ENCODE measurements around the gene CCL18. TPM values are rescaled to one million over a fixed set of nuclear protein-coding genes. Genes with fewer than 3 reads are reported as not detected.
A peak's percentile ranks its signal among the peaks of the same experiment; 100 is the strongest.
"Not testable (repeated sequence)": the region's sequence is repeated elsewhere in the genome, so short reads cannot be mapped to it uniquely, and the experiment has no call there.

The CCL18 gene
- total and polyA plus RNA-seq, 5 donors from 2014 or later = not detected

- Histone ChIP-seq H3K4me1 (ENCODE audit: control insufficient read depth, insufficient read depth, low read length, poor library complexity, severe bottlenecking) (no peaks in the 10 kb centered on the region), H3K36me3 (ENCODE audit: control insufficient read depth, insufficient read depth, low read length) (no peaks in the 10 kb centered on the region), H3K9me3 (ENCODE audit: control insufficient read depth in 2 of 2, low read length in 2 of 2) (no peaks in the 10 kb centered on the region), H3K27ac (ENCODE audit: insufficient read depth, low read length, poor library complexity, severe bottlenecking) (no peak overlapping the region), H3K4me3 (ENCODE audit: low read depth, low read length) (no peak overlapping the region), H3K27me3 (ENCODE audit: control insufficient read depth, insufficient read depth, low read length) (peaks cover 3% of the 10 kb centered on the region)
- no peaks in the 10 kb centered on the region for H3K4me1 Mint-ChIP-seq
- no peak overlapping the region for H3K4me3 Mint-ChIP-seq
- no peaks in the 10 kb centered on the region for H3K9me3 Mint-ChIP-seq
- DNase-seq (no peak), ATAC-seq (ENCODE audit: low read depth in 2 of 2) (no peak)
- no peaks in the 10 kb centered on the region for H3K36me3 Mint-ChIP-seq
- peaks cover 37% of the 10 kb centered on the region for H3K27me3 Mint-ChIP-seq
- no peak overlapping the region for H3K27ac Mint-ChIP-seq
Measured at GRCh38 chr17:36106493-36106835, 42.4 kb downstream of the CCL18 start.

- no peaks in the 10 kb centered on the region for H3K36me3 ChIP-seq (ENCODE audit: control insufficient read depth, insufficient read depth, low read length)
- H3K9me3 Mint-ChIP-seq = no peaks in the 10 kb centered on the region
- no peaks in the 10 kb centered on the region for H3K4me1 ChIP-seq (ENCODE audit: control insufficient read depth, insufficient read depth, low read length, poor library complexity, severe bottlenecking)
- H3K4me1 Mint-ChIP-seq = no peaks in the 10 kb centered on the region
- H3K4me3 ChIP-seq (ENCODE audit: low read depth, low read length) = no peak overlapping the region
- no peak overlapping the region for H3K27ac Mint-ChIP-seq
- H3K27me3 Mint-ChIP-seq = peaks cover 35% of the 10 kb centered on the region
- DNase-seq = no peak
- H3K27me3 ChIP-seq (ENCODE audit: control insufficient read depth, insufficient read depth, low read length) = peaks cover 3% of the 10 kb centered on the region
- no peak for ATAC-seq (ENCODE audit: low read depth in 2 of 2)
- no peak overlapping the region for H3K27ac ChIP-seq (ENCODE audit: insufficient read depth, low read length, poor library complexity, severe bottlenecking)
- H3K36me3 Mint-ChIP-seq = no peaks in the 10 kb centered on the region
- no peaks in the 10 kb centered on the region for H3K9me3 ChIP-seq (ENCODE audit: control insufficient read depth in 2 of 2, low read length in 2 of 2)
- H3K4me3 Mint-ChIP-seq = no peak overlapping the region
Measured at GRCh38 chr17:36107660-36108059, 43.6 kb downstream of the CCL18 start.

DNA sequence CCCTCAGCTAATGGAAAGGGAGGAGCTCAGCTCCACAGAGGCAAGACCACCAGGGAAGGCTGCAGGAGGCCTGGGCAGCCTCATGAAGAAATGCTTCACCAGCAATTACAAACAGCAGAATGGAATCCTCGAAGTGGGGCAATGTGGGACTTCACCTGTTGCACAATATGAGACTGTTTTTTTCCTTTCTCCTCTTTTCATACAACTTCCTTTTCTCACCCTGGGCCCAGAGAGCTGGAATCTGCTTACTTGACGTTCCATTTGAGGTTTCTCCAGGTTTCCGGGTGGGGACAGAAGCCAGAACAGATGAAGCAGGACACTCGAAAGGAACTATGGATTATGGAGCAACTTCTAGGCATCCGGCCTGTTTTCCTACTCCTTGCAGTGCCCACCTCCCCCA is 44.2 kb downstream of the CCL18 start:
- not testable (repeated sequence) for H3K9me3 ChIP-seq (ENCODE audit: control insufficient read depth in 2 of 2, low read length in 2 of 2); H3K27ac Mint-ChIP-seq; H3K4me1 ChIP-seq (ENCODE audit: control insufficient read depth, insufficient read depth, low read length, poor library complexity, severe bottlenecking); H3K36me3 Mint-ChIP-seq; H3K36me3 ChIP-seq (ENCODE audit: control insufficient read depth, insufficient read depth, low read length); H3K27me3 ChIP-seq (ENCODE audit: control insufficient read depth, insufficient read depth, low read length); H3K9me3 Mint-ChIP-seq; H3K4me3 Mint-ChIP-seq; DNase-seq; H3K27ac ChIP-seq (ENCODE audit: insufficient read depth, low read length, poor library complexity, severe bottlenecking); ATAC-seq (ENCODE audit: low read depth in 2 of 2); H3K4me1 Mint-ChIP-seq; H3K4me3 ChIP-seq (ENCODE audit: low read depth, low read length)
- peaks cover 32% of the 10 kb centered on the region for H3K27me3 Mint-ChIP-seq

GRCh38 chr17:36111068-36111490 is 47.0 kb downstream of the CCL18 start:
- no peak overlapping the region for H3K4me3 Mint-ChIP-seq
- H3K27me3 Mint-ChIP-seq = peaks cover 20% of the 10 kb centered on the region
- peak overlapping the region in 1 of 3 donors; percentile 2 for H3K27ac Mint-ChIP-seq
- peaks cover 0 to 2% (median 0%) of the 10 kb centered on the region in 7 donors for H3K9me3 Mint-ChIP-seq
- no peak for ATAC-seq (ENCODE audit: low read depth in 2 of 2)
- H3K4me1 Mint-ChIP-seq = no peaks in the 10 kb centered on the region
- Histone ChIP-seq H3K4me3 (ENCODE audit: low read depth, low read length) (no peak overlapping the region), H3K9me3 (ENCODE audit: control insufficient read depth in 2 of 2, low read length in 2 of 2) (no peaks in the 10 kb centered on the region), H3K27me3 (ENCODE audit: control insufficient read depth, insufficient read depth, low read length) (peaks cover 3% of the 10 kb centered on the region), H3K27ac (ENCODE audit: insufficient read depth, low read length, poor library complexity, severe bottlenecking) (no peak overlapping the region), H3K4me1 (ENCODE audit: control insufficient read depth, insufficient read depth, low read length, poor library complexity, severe bottlenecking) (no peaks in the 10 kb centered on the region), H3K36me3 (ENCODE audit: control insufficient read depth, insufficient read depth, low read length) (no peaks in the 10 kb centered on the region)
- H3K36me3 Mint-ChIP-seq = no peaks in the 10 kb centered on the region
- no peak for DNase-seq

GRCh38 chr17:36112572-36112971 is 48.5 kb downstream of the CCL18 start:
- Mint-ChIP-seq H3K9me3 (peaks cover 0 to 2% (median 0%) of the 10 kb centered on the region in 7 donors), H3K4me1 (no peaks in the 10 kb centered on the region), H3K27ac (no peak overlapping the region), H3K4me3 (no peak overlapping the region), H3K36me3 (no peaks in the 10 kb centered on the region), H3K27me3 (peaks cover 11% of the 10 kb centered on the region)
- H3K27ac ChIP-seq (ENCODE audit: insufficient read depth, low read length, poor library complexity, severe bottlenecking) = no peak overlapping the region
- no peak overlapping the region for H3K4me3 ChIP-seq (ENCODE audit: low read depth, low read length)
- no peaks in the 10 kb centered on the region for H3K9me3 ChIP-seq (ENCODE audit: control insufficient read depth in 2 of 2, low read length in 2 of 2)
- H3K36me3 ChIP-seq (ENCODE audit: control insufficient read depth, insufficient read depth, low read length) = no peaks in the 10 kb centered on the region
- ATAC-seq (ENCODE audit: low read depth in 2 of 2) = no peak
- H3K27me3 ChIP-seq (ENCODE audit: control insufficient read depth, insufficient read depth, low read length) = peaks cover 3% of the 10 kb centered on the region
- no peak for DNase-seq
- H3K4me1 ChIP-seq (ENCODE audit: control insufficient read depth, insufficient read depth, low read length, poor library complexity, severe bottlenecking) = no peaks in the 10 kb centered on the region

DNA sequence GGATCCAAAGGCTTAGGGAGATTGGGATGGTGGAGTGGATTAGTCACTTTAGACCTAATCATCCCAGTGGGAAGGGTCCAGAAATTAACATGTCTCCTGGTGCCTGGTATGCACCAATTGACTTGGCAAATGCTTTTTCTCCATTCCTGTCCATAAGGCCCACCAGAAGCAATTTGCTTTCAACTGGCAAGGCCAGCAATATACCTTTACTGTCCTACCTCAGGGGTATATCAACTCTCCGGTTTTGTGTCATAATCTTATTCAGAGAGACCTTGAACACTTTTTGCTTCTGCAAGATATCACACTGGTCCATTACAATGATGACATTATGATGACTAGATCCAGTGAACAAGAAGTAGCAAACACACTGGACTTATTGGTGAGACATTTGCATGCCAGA is 49.1 kb downstream of the CCL18 start:
- H3K4me3 Mint-ChIP-seq; H3K4me1 ChIP-seq (ENCODE audit: control insufficient read depth, insufficient read depth, low read length, poor library complexity, severe bottlenecking); H3K27ac ChIP-seq (ENCODE audit: insufficient read depth, low read length, poor library complexity, severe bottlenecking); H3K4me1 Mint-ChIP-seq; H3K36me3 ChIP-seq (ENCODE audit: control insufficient read depth, insufficient read depth, low read length); H3K4me3 ChIP-seq (ENCODE audit: low read depth, low read length); H3K27me3 ChIP-seq (ENCODE audit: control insufficient read depth, insufficient read depth, low read length); ATAC-seq (ENCODE audit: low read depth in 2 of 2); H3K27ac Mint-ChIP-seq; H3K36me3 Mint-ChIP-seq; H3K9me3 ChIP-seq (ENCODE audit: control insufficient read depth in 2 of 2, low read length in 2 of 2); H3K9me3 Mint-ChIP-seq; DNase-seq: not testable (repeated sequence)
- H3K27me3 Mint-ChIP-seq = peaks cover 11% of the 10 kb centered on the region

- not testable (repeated sequence) for H3K27me3 ChIP-seq (ENCODE audit: control insufficient read depth, insufficient read depth, low read length); H3K4me1 ChIP-seq (ENCODE audit: control insufficient read depth, insufficient read depth, low read length, poor library complexity, severe bottlenecking); H3K4me3 Mint-ChIP-seq; H3K36me3 ChIP-seq (ENCODE audit: control insufficient read depth, insufficient read depth, low read length); H3K4me3 ChIP-seq (ENCODE audit: low read depth, low read length); DNase-seq; H3K36me3 Mint-ChIP-seq; H3K9me3 Mint-ChIP-seq; ATAC-seq (ENCODE audit: low read depth in 2 of 2); H3K9me3 ChIP-seq (ENCODE audit: control insufficient read depth in 2 of 2, low read length in 2 of 2); H3K27ac Mint-ChIP-seq; H3K27me3 Mint-ChIP-seq; H3K27ac ChIP-seq (ENCODE audit: insufficient read depth, low read length, poor library complexity, severe bottlenecking); H3K4me1 Mint-ChIP-seq
Measured at GRCh38 chr17:36114971-36115648, 51.0 kb downstream of the CCL18 start.

- H3K36me3 ChIP-seq (ENCODE audit: control insufficient read depth, insufficient read depth, low read length); H3K4me3 Mint-ChIP-seq; ATAC-seq (ENCODE audit: low read depth in 2 of 2); DNase-seq; H3K4me1 Mint-ChIP-seq; H3K9me3 Mint-ChIP-seq; H3K4me1 ChIP-seq (ENCODE audit: control insufficient read depth, insufficient read depth, low read length, poor library complexity, severe bottlenecking); H3K9me3 ChIP-seq (ENCODE audit: control insufficient read depth in 2 of 2, low read length in 2 of 2); H3K27me3 Mint-ChIP-seq; H3K4me3 ChIP-seq (ENCODE audit: low read depth, low read length); H3K36me3 Mint-ChIP-seq; H3K27ac ChIP-seq (ENCODE audit: insufficient read depth, low read length, poor library complexity, severe bottlenecking); H3K27me3 ChIP-seq (ENCODE audit: control insufficient read depth, insufficient read depth, low read length); H3K27ac Mint-ChIP-seq: not testable (repeated sequence)
Measured at GRCh38 chr17:36115649-36115977, 51.5 kb downstream of the CCL18 start.

All from CD4-positive, CD25-positive, alpha-beta regulatory T cell (primary cell).